A204.1 (cell line): ENCODE measurements around the gene ADAMTS16.
"Not testable (repeated sequence)": the region's sequence is repeated elsewhere in the genome, so short reads cannot be mapped to it uniquely, and the experiment has no call there.

Experiments
- FAIRE-seq: peaks from 2 replicates; lab custom pipeline; 2012; peaks lifted over from hg19 to GRCh38; lab: Jason Lieb, UNC

The ADAMTS16 gene, protein sequence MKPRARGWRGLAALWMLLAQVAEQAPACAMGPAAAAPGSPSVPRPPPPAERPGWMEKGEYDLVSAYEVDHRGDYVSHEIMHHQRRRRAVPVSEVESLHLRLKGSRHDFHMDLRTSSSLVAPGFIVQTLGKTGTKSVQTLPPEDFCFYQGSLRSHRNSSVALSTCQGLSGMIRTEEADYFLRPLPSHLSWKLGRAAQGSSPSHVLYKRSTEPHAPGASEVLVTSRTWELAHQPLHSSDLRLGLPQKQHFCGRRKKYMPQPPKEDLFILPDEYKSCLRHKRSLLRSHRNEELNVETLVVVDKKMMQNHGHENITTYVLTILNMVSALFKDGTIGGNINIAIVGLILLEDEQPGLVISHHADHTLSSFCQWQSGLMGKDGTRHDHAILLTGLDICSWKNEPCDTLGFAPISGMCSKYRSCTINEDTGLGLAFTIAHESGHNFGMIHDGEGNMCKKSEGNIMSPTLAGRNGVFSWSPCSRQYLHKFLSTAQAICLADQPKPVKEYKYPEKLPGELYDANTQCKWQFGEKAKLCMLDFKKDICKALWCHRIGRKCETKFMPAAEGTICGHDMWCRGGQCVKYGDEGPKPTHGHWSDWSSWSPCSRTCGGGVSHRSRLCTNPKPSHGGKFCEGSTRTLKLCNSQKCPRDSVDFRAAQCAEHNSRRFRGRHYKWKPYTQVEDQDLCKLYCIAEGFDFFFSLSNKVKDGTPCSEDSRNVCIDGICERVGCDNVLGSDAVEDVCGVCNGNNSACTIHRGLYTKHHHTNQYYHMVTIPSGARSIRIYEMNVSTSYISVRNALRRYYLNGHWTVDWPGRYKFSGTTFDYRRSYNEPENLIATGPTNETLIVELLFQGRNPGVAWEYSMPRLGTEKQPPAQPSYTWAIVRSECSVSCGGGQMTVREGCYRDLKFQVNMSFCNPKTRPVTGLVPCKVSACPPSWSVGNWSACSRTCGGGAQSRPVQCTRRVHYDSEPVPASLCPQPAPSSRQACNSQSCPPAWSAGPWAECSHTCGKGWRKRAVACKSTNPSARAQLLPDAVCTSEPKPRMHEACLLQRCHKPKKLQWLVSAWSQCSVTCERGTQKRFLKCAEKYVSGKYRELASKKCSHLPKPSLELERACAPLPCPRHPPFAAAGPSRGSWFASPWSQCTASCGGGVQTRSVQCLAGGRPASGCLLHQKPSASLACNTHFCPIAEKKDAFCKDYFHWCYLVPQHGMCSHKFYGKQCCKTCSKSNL

DNA sequence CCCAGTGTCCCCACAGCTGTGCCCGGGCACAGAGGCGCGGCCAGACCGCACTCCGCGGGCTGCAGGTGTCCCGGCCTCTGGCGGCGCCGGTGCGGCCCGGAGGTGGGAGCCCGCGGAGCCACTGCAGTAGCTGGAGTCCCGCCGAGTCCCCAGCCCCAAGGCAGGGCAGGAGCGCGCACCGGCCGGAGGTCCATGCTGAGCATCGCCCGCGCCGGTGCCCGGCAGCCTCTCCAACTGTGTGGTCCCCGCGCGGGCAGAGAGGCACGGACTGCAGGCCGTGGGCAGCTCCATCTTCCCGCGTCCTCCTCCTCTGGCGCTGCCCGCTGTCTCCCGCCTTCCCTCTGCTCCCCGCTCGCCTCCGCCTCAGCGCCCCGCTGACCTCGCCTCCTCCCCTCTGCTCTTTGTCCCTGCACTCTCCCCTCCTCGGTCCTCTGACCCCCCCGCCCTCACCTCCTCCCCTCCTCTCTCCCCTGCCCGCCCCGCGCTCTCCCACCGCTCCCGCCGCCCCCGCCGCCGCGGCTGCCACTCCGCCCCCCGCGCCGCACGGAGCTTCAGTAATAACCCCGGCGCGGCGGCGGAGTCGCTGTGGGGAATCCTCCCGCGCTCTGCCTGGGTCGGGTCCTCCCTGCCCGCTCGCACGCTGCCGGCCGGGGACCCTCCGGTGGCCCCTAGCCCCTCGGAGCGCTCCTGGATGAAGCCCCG, at the start of gene ADAMTS16:
ADAMTS16 (plus strand) TSS at position 554 of the 702 bp plus-strand sequence; CDS start at position 692, 138 bp downstream.
- no peak for FAIRE-seq

DNA sequence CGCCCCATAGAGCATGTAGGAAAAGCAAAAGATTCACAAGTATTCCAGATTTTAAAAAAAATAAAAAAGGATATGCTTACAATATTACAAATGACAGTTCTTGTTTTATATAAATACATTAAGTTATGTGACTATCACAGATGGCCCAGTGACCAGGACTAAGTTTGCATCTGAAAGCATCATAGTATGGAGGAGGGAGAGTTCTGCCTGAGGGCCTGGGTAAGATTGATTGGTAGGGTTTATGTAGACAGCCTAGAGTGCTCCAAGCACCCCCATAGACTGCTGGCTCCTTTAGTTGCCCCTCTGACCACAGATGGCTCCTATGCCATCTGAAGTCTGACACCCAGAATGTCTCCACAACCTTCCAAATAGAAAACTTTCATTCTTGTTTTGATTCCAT, 48.0 kb upstream of the ADAMTS16 start:
- no peak for FAIRE-seq

DNA sequence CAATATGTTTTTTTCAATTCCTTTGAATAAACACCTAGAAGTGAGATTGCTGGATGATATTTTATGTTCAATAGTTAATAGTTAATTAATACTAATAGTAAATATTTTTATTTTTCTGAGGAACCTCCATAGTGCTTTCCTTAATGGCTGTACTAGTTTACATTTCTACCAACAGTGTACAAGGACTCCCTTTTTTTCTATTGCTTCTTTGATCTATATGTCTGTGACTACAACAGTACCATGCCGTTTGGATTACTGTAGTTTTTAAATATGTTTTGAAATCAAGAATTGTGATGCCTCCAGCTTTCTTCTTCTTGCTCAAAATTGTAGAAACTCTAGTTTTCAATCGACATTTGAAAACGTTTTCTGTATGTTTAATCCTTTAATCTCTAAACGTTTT, 39.5 kb upstream of the ADAMTS16 start:
- FAIRE-seq, result no peak

DNA sequence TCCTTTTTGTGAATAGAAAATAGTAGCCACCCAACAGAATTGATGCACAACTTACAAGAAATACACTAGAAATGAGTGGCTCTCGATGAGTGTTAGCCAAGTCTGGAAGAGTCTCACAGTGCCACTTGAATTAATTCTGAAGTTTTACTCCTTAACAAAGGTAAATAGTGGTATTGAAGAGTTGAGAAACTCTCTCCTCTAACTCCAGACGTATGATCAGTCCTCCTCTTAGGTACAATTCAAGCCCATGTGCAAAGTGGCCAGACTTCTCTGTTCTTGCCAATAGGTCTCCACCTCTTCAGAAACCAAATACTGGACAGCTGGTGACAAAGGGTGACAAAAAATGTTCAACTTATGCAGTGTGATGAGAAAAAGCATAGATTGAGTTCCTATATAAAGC, 38.5 kb upstream of the ADAMTS16 start:
- FAIRE-seq, result no peak

DNA sequence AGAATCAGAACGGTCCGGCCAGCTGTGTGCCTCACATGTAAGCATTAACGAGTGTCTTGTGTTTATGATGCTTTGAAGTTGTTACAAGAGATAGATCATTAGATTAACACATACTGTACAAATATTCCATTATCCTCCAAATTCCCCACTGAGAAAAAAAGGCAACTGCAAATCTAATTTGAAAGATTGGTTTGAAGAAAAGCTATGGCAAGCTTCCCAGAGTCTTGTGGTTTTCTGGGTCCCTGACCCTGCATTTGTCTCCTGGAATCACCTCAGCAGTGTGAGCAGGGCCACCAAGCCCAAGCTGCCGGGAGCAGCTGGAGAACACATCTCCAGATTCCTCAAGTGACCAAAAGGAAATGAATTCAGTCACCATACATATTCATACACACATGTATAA, 36.9 kb upstream of the ADAMTS16 start:
- no peak for FAIRE-seq

DNA sequence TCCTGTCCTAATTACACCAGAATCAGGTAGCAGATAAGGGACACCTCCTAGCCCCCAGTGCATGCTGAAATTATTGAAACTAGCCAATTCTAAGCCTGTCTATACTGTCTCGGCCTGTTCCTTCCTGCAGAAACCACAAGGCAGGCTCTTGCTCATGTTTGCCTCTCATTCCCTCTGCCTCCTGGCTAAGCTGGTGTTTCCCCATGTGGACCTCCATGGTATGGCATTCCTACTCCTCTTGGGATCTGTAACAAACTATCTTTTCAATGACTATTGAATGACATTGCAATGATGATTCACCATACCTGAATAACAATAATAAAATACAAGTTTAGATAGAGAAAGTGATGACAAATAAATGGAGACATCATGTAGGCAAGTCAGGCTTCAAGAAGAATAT, 35.6 kb upstream of the ADAMTS16 start:
- FAIRE-seq, result no peak

DNA sequence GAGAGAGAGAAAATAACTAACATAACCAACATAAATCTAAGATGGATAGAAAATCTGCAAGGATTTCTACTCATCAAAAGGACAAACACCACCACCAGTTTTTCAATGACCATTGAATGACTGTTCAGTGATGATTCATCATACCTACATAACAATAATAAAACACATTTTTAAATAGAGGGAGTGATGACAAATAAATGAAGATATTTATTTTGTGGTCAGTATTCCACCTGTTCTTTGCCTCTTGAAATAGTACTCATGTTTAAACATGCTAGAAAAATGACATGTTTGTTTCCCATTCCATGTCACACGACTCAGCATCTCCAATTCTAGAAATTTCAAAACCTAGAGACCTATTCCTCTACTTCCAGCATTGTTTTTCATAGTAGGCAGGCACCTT, 34.6 kb upstream of the ADAMTS16 start:
- FAIRE-seq, result no peak

DNA sequence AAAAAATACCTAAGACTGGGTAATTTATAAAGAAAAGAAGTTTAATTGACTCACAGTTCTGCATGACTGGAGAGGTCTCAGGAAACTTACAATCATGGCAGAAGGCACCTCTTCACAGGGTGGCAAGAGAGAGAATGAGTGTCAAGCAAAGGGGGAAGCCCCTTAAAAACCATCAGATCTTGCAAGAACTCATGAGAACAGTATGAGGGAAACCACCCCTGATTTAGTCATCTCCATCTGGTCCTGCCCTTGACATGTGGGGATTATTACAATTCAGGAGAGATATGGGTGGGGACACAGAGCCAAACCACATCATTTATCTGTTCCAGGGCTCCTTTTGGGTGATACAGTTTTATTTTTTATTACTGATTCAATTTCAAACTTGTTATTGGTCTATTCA, 23.2 kb upstream of the ADAMTS16 start:
- no peak for FAIRE-seq

DNA sequence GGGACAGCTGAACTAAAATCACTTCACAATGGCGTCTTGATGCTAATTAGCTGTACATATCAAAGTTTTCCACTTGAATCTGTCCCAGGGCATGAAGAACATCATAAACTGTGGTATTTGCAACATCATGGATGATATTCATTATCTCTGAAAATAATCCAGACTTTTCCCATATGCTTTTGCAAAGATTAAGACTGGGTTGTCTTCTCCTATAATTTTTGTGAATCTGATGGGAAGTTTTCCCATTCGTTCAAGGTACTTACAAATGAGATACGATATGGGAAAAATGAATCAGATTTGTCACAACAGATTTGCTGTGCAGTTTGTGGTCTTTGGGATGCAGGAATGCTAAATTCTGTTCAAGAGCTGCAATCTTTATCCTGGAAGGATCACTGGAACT, 17.4 kb upstream of the ADAMTS16 start:
- FAIRE-seq, result no peak

DNA sequence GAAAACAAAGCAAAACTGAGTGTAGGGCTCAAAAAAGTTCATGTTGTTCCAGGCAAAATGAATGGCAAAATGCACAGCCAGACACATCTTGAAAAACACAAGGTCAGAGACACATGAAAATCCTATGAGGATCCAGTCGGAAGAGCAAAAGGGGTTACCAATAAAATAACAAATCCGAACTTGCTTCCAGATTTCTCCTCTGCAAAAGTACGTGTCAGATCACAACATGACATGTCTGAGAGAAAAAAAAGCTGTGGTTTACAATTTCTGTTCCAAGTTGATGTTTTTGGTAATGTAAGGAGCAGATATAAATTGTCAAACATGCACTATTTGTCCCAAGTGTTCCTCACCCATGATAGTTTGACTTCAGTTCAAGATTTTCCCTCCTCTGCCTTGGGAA, 15.9 kb upstream of the ADAMTS16 start:
- no peak for FAIRE-seq

DNA sequence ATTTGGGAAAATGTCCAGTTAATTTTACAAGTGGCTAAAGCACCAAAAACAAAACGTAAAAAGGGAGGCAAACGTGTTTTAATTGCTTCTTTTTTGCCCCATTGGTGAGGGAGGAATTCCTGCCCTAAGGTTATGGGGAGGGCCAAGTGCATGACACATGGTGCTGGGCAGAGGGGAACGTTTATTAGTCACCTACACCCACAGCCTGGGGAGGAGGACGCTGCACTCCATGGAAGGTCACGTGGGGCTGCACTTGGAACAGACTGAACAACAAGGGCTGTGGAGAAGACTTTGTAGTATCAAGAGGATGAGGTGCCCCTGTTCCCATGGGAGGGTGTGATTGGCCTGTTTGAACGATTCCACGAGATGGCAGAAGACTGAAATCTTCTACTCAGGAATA, 13.7 kb upstream of the ADAMTS16 start:
- no peak for FAIRE-seq

DNA sequence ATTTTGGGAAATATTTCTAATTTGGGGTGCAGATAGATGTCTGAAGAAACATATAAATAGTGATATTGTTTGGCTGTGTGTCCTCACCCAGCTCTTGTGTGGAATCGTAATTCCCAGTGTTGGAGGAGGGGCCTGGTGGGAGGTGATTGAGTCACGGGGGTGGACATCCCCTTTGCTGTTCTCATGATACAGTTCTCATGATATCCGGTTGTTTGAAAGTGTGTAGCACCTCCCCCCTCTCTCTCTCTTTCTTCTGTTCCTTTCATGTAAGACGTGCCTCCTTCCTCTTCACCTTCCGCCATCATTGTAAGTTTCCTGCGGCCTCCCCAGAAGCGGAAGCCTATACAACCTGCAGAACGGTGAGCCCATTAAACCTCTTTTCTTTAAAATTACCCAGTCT, 11.4 kb upstream of the ADAMTS16 start:
- no peak for FAIRE-seq

DNA sequence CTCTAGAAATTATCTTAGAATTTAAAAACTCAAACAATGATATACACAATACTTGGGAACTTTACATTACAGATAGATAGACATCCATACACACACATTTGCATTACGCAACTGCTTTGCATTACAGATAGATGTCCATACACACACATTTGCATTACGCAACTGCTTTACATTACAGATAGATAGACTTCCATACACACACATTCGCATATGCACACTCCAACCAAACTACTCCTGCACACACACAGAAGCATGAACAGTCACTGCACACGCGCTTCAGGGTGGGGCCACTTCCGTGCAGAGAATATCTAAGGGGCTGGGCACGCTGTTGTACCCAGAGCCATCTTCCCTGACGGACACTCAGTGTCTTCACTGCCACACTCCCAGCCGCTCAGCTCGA, 7.9 kb upstream of the ADAMTS16 start:
- FAIRE-seq, result no peak

DNA sequence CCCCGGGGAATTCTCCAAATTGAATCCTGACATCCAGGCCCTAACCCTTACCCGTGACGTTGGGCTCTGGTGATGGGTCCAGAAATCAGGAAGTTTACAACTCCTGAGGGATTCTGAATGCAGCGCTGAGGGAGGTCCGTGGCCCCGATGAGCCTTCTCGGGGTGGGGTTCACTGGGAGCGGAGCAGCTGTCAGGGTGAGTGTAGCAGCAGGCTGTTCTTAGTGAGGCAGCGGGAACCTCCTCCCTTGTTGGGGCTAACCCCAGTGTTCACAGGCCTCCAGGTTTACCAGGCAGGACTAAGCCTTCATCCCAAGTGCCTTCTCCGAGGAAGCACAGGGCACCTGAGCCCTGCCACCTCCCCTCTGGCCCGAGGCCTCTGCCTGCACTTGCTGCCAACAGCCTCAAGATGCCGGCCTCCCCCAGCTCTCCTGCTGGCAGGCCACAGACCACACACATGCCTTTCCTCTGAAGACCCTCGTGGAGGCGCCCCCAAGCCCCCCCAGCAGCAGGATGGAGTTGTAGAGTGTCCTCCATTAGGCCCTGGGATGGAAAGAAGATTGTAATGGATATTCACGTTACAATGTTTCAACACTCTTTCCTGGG, 7.3 kb upstream of the ADAMTS16 start:
- FAIRE-seq, result no peak

DNA sequence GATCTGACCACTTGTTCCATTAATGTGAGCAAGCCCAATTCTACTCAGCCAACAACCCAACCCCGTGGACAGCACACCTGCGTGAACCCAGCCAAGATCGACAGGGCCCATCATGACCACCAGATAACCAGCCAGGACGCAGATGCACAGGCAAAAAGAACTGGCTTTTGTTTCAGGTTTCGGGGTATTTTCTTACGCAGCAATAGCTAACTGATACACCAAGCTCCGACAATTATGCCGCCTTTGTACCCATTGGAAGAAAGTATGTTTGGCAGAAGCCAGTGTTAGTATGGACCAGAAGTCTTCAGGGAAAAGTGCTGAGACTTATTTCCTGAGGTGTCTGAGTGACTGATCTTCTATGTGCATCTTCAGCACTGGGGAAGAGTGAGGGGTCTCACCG, 6.0 kb upstream of the ADAMTS16 start:
- no peak for FAIRE-seq

DNA sequence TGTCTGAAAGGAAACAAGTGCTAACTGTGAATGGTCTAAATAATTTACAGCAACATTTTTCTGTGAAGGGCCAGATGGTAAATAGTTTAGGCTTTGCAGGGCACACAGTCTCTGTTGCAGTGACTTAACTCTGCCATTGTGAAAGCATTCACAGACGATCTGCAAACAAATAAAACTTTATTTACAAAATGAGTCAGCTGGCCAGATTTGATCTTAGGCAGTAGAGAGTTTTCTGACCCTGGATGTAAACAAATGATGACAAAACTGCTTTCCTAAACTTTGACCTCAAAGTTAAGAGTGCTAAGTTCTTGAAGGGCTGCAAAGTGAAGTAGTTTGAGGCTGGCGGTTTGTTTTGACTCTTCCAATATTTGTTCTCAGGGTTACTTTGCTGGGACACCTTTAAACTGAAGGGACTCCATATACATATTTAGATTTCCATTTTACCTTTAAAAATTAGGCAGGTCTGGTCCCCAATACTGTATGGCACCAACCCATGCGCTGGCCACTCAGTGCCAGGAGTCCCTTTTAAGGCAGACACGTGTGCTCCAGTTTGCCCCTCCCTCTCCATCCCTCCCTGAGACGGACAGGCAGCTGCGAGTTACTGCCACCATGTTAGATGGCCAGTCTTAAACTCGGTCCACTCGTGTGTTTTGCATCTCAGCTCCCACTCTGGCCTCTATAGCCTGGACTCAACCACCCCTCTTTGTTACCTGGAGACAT, 4.0 kb upstream of the ADAMTS16 start:
- no peak for FAIRE-seq

DNA sequence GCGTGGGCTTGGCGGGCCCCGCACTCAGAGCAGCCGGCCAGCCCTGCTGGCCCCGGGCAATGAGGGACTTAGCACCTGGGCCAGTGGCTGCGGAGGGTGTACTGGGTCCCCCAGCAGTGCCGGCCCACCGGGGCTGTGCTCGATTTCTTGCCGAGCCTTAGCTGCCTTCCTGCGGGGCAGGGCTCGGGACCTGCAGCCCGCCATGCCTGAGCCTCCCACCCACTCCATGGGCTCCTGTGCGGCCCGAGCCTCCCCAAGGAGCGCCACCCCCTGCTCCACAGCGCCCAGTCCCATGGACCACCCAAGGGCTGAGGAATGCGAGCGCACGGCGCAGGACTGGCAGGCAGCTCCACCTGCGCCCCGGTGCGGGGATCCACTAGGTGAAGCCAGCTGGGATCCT, 2.3 kb upstream of the ADAMTS16 start:
- not testable (repeated sequence) for FAIRE-seq

DNA sequence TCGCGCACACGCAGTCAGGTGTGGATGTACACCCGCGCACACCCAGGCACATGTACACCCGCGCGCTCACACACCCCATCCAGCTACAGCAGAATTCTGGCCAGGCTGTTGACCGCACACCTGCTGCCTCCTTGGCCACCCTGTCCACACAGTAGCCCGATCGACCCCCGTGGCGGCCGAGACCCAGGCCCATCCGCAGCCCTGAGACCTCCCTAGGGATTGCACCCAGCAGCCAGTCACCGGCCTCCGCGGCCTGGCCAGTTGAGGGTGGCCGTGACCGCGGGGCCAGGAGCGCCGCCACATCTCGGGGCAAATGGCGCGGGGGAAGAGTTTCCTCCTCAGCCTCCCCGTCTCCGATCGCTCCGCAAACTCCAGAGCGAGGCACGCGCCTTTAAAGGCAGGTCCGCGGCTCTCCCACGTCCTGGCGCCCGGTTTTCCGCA, 774 bp upstream of the ADAMTS16 start:
- no peak for FAIRE-seq

DNA sequence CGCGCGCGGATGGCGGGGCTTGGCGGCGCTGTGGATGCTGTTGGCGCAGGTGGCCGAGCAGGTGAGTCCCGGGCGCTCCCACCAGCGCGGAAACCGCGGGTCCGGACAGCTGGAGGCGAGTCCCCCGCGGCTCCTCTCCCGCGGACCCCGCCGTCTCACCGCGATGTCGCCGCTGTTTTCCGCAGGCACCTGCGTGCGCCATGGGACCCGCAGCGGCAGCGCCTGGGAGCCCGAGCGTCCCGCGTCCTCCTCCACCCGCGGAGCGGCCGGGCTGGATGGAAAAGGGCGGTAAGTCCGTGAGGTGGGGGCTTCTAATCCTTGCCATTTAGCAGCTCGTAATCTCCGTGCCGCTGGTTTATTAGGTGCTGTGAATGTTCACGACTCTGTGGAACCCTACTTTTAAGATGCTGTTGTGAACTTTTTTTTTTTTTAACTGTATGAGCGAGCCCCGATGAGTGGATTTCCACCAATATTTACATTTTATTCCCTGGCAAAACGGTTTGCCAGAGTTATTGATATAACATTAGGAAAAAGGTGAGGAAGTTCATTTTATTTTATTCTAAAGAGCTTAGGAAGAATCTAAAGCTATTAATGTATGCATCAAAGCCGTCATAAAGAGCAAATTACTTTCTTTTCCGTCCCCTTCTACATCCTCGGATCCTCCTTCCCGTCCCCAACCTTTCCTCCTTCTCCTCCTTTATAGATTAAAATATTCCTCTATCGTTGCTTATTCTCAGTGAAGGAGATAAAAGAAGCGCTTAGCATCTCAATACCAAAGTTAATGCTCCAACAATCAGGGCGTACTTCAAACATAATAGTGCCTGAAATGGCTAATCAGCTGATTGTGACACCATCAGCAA, 579 bp downstream of the ADAMTS16 start:
- FAIRE-seq, result no peak

DNA sequence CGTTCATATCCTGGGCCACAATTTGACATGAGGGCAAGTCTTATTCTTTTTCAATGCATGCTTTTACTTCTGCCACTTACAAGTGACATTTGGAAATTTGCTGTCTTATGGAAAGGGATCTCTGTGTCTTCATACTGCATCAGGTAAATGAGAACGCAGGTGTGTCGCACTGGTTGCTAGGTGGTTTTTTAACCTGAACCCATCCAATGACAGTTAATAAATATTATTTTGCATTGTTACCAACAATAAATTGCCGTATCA, 1.1 kb downstream of the ADAMTS16 start:
- no peak for FAIRE-seq
